GM12891 (cell line): ENCODE results near the gene ABI2.

Source experiments
- POLR2A ChIP-seq: IDR thresholded peaks from 2 replicates; pipeline ENCODE4 v1.6.1; 2011; ENCODE audit warnings: low read depth, low read length, control low read depth
- POLR2AphosphoS5 ChIP-seq: IDR thresholded peaks from 2 replicates; pipeline ENCODE4 v1.6.1; 2011; ENCODE audit warnings: low read depth, low read length, control low read depth
- TAF1 ChIP-seq: IDR thresholded peaks from 2 replicates; pipeline ENCODE4 v1.6.1; 2011; ENCODE audit warnings: low read depth, low read length, control low read depth

- TF ChIP-seq POLR2AphosphoS5 (no peak), POLR2A (no peak), TAF1 (no peak)
Measured at GRCh38 chr2:203413796-203414195, 85.6 kb downstream of the ABI2 start.
